Fibroblast of skin of left biceps (primary cell): ENCODE measurements around the gene DTWD2.
"Not testable (repeated sequence)": the region's sequence is repeated elsewhere in the genome, so short reads cannot be mapped to it uniquely, and the experiment has no call there.

Experiments
- DNase-seq, 2 experiments: peaks; one replicate each; pipeline ENCODE4 v3.0.0-alpha.2; 2013; ENCODE audit warnings: low read depth in 2 of 2

DTWD2 gene

GRCh38 chr5:118987988-118988865, at the start of gene DTWD2:
Gene DTWD2 (minus strand): TSS chr5:118988547. CDS start chr5:118988511, 36 bp downstream.
- DNase-seq: peak; percentile 77 to 80

- DNase-seq: no peak
These were observed 49.3 kb upstream of the DTWD2 start for GRCh38 chr5:119037496-119038215.

- peak in 1 of 2 experiments; percentile 25 for DNase-seq
These were observed 47.9 kb upstream of the DTWD2 start for GRCh38 chr5:119036101-119036762.

- DNase-seq: no peak
These were observed 44.8 kb upstream of the DTWD2 start for GRCh38 chr5:119033135-119033534.

- DNase-seq: no peak
These were observed 44.3 kb upstream of the DTWD2 start for GRCh38 chr5:119032656-119033055.

GRCh38 chr5:119031905-119032304, 43.6 kb upstream of the DTWD2 start:
- DNase-seq: no peak

GRCh38 chr5:119031011-119031886, 42.9 kb upstream of the DTWD2 start:
- DNase-seq: no peak

- DNase-seq: no peak
These were observed 40.2 kb upstream of the DTWD2 start for GRCh38 chr5:119028575-119028974.

- DNase-seq: no peak
These were observed 34.4 kb upstream of the DTWD2 start for GRCh38 chr5:119022773-119023172.

- no peak for DNase-seq
These were observed 33.8 kb upstream of the DTWD2 start for GRCh38 chr5:119022017-119022745.

- DNase-seq: no peak
These were observed 32.9 kb upstream of the DTWD2 start for GRCh38 chr5:119021149-119021732.

GRCh38 chr5:119019949-119020348, 31.6 kb upstream of the DTWD2 start:
- no peak for DNase-seq

- no peak for DNase-seq
These were observed 31.2 kb upstream of the DTWD2 start for GRCh38 chr5:119019501-119019900.

GRCh38 chr5:119017994-119018393, 29.6 kb upstream of the DTWD2 start:
- DNase-seq: no peak

GRCh38 chr5:119016125-119016774, 27.9 kb upstream of the DTWD2 start:
- no peak for DNase-seq

GRCh38 chr5:119011186-119011585, 22.8 kb upstream of the DTWD2 start:
- DNase-seq: no peak

- no peak for DNase-seq
These were observed 21.9 kb upstream of the DTWD2 start for GRCh38 chr5:119010206-119010605.

- no peak for DNase-seq
These were observed 20.8 kb upstream of the DTWD2 start for GRCh38 chr5:119009131-119009530.

GRCh38 chr5:118999696-119000095, 11.3 kb upstream of the DTWD2 start:
- no peak for DNase-seq

GRCh38 chr5:118998861-118999260, 10.5 kb upstream of the DTWD2 start:
- DNase-seq: not testable (repeated sequence)
